GM06990 (cell line): ENCODE measurements around the gene PLAA.

Source experiments
- DNase-seq: peaks from one replicate; pipeline ENCODE4 v3.0.0-alpha.2; 2011; ENCODE audit not compliant: insufficient read length; ENCODE audit errors: extremely low read depth
- H3K27me3 ChIP-seq: replicated peaks from 2 replicates; pipeline ENCODE4 v1.6.0; 2011; ENCODE audit warnings: low read length; ENCODE audit not compliant: control insufficient read depth, insufficient read depth
- H3K36me3 ChIP-seq: 2 replicates; pipeline ENCODE4 v1.5.1; 2011; ENCODE audit warnings: low read length; ENCODE audit not compliant: control insufficient read depth, insufficient read depth
- H3K4me3 ChIP-seq: replicated peaks from 2 replicates; pipeline ENCODE4 v1.5.1; 2011; ENCODE audit warnings: low read depth, mild to moderate bottlenecking, control low read depth, low read length
- CTCF ChIP-seq: IDR thresholded peaks from 2 replicates; pipeline ENCODE4 v1.5.1; 2011; ENCODE audit warnings: low read length, control low read depth, mild to moderate bottlenecking, inconsistent platforms; ENCODE audit not compliant: insufficient read depth, poor library complexity, severe bottlenecking

Gene PLAA

GRCh38 chr9:26973989-26974388 is 26.9 kb upstream of the PLAA start:
- no peak for TF ChIP-seq CTCF
- Histone ChIP-seq H3K27me3 (no peaks in the 10 kb centered on the region), H3K36me3 (no peaks in the 10 kb centered on the region; the same call in 1 of the 2 replicates), H3K4me3 (no peak overlapping the region)
- DNase-seq, result no peak

GRCh38 chr9:26971721-26972120 is 24.7 kb upstream of the PLAA start:
- no peaks in the 10 kb centered on the region for H3K27me3 ChIP-seq
- H3K4me3 ChIP-seq, result no peak overlapping the region
- TF ChIP-seq CTCF, result no peak
- DNase-seq, result no peak
- no peaks in the 10 kb centered on the region; the same call in 1 of the 2 replicates for H3K36me3 ChIP-seq

GRCh38 chr9:26956860-26957233 is 9.8 kb upstream of the PLAA start:
- Histone ChIP-seq H3K36me3 (no peaks in the 10 kb centered on the region), H3K4me3 (peak overlapping the region; percentile 72), H3K27me3 (no peaks in the 10 kb centered on the region)
- no peak for TF ChIP-seq CTCF
- DNase-seq, result no peak

DNA sequence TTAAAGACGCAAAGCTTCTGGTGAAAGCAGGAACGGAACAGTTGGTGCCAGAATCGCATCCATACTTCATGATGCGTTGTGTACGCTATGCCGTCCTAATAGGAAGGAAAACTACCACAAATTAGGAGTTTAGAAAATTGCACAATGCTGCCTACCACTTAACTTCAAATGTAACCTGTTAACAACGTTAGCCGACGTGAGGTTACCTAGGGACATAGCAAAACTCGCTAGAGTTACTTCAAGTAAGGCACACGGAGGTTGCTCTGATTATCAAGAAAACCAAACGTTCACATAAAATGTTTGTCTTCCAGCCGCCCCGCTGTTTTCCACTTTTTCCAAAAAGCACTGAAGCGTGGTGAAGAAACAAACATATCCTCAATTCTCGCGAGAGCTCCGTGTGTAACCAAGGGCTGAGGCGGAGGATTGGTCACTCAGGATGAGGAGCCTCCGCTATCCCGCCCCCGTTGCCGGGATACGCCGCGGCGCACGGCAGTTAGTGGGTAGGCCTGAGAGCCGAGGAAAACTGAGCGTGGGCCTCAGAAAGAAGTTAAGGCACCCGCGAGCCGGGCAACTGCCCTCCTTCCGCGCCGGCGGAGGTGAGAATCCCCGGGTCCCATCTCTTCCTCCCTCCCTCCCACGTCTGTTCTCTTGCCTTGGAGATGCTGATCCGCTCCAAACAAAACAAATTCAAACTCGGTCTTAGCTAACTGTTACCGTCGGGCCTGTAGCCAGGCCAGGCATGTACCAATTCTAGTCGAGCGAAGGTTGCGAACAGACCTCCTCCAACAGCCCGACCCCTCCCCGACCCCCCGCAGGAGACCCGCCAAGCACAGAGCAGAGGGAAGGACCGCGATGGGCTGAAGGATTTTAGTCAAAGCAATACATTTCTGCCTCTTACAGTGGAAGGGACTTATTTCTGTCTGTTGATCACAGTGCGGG is 9.1 kb upstream of the PLAA start, which contains the start of gene IFT74:
Gene IFT74, plus strand, starts transcription at position 492 of the 939 bp plus-strand sequence. CDS start 5,556 bp downstream, outside the sequence.
- peak; percentile 94 for DNase-seq
- no peak for TF ChIP-seq CTCF
- Histone ChIP-seq H3K27me3 (no peaks in the 10 kb centered on the region), H3K36me3 (no peaks in the 10 kb centered on the region), H3K4me3 (peak within 1 kb of the TSS; percentile 72)

GRCh38 chr9:26955222-26955903 is 8.3 kb upstream of the PLAA start:
- DNase-seq, result peak; percentile 15
- Histone ChIP-seq H3K36me3 (no peaks in the 10 kb centered on the region), H3K4me3 (peak overlapping the region; percentile 72), H3K27me3 (no peaks in the 10 kb centered on the region)
- no peak for TF ChIP-seq CTCF
